GM23248 (cell line): ENCODE data around the gene TCF7L2. TPM values are rescaled to one million over a fixed set of nuclear protein-coding genes. Genes with fewer than 3 reads are reported as not detected.

Experiments
- DNase-seq: peaks from one replicate; pipeline ENCODE4 v3.0.0-alpha.2; 2015
- H2AFZ ChIP-seq: fragments of 200-600 bp; sonication (generic); 2 replicates; pipeline ENCODE4 v1.6.1; 2016; ENCODE audit warnings: antibody characterized with exemption
- H3F3A ChIP-seq: fragments of 200-600 bp; sonication (generic); 2 replicates; pipeline ENCODE4 v1.6.1; 2016; ENCODE audit warnings: mild to moderate bottlenecking, antibody characterized with exemption, mixed run types; ENCODE audit not compliant: insufficient read depth
- H3K27ac ChIP-seq: fragments of 200-600 bp; sonication (generic); 2 replicates; pipeline ENCODE4 v1.5.1; 2016; ENCODE audit warnings: mild to moderate bottlenecking
- H3K27me3 ChIP-seq: fragments of 200-600 bp; sonication (generic); replicated peaks from 2 replicates; pipeline ENCODE4 v1.6.1; 2016; ENCODE audit warnings: mild to moderate bottlenecking; ENCODE audit not compliant: insufficient read depth
- H3K36me3 ChIP-seq: fragments of 200-600 bp; sonication (generic); 2 replicates; pipeline ENCODE4 v1.6.1; 2016; ENCODE audit warnings: low read depth, mild to moderate bottlenecking
- H3K4me1 ChIP-seq: fragments of 200-600 bp; sonication (generic); 2 replicates; pipeline ENCODE4 v1.6.1; 2016; ENCODE audit warnings: mild to moderate bottlenecking; ENCODE audit not compliant: insufficient read depth
- H3K4me2 ChIP-seq: fragments of 200-600 bp; sonication (generic); one replicate; pipeline ENCODE4 v1.6.1; 2016; ENCODE audit warnings: mild to moderate bottlenecking; ENCODE audit not compliant: unreplicated experiment
- H3K4me3 ChIP-seq: fragments of 200-600 bp; sonication (generic); 2 replicates; pipeline ENCODE4 v1.5.1; 2016; ENCODE audit warnings: mild to moderate bottlenecking
- H3K79me2 ChIP-seq: fragments of 200-600 bp; sonication (generic); 2 replicates; pipeline ENCODE4 v1.6.1; 2016; ENCODE audit warnings: mild to moderate bottlenecking; ENCODE audit not compliant: insufficient read depth
- H3K9ac ChIP-seq: fragments of 200-600 bp; sonication (generic); 2 replicates; pipeline ENCODE4 v1.6.1; 2016; ENCODE audit warnings: mild to moderate bottlenecking
- H3K9me2 ChIP-seq: fragments of 200-600 bp; sonication (generic); 2 replicates; pipeline ENCODE4 v1.6.1; 2016; ENCODE audit warnings: mixed run types, mild to moderate bottlenecking, moderate library complexity; ENCODE audit not compliant: insufficient read depth
- H3K9me3 ChIP-seq: fragments of 200-600 bp; sonication (generic); one replicate; pipeline ENCODE4 v1.6.1; 2017; ENCODE audit warnings: low read depth
- H4K20me1 ChIP-seq: fragments of 200-600 bp; sonication (generic); 2 replicates; pipeline ENCODE4 v1.6.0; 2016; ENCODE audit not compliant: insufficient read depth
- EZH2 ChIP-seq: fragments of 200-600 bp; sonication (generic); IDR thresholded peaks from 2 replicates; pipeline ENCODE4 v1.6.1; 2018; ENCODE audit warnings: antibody characterized with exemption, mild to moderate bottlenecking; ENCODE audit not compliant: insufficient read depth, poor library complexity, severe bottlenecking
- EZH2phosphoT487 ChIP-seq: fragments of 200-600 bp; sonication (generic); IDR thresholded peaks from 2 replicates; pipeline ENCODE4 v1.6.1; 2018; ENCODE audit warnings: antibody characterized with exemption, moderate library complexity, mild to moderate bottlenecking, low read depth; ENCODE audit not compliant: insufficient read depth
- WGBS, 2 experiments: methylation state at CpG; one replicate each; pipeline ENCODE4 v1.1.6; 2015 to 2017; ENCODE audit warnings: low lambda C conversion rate in 2 of 2, low coverage in 1 of 2; ENCODE audit errors: missing lambda C conversion rate in 2 of 2; 5-methylcytosine and 5-hydroxymethylcytosine counted together
- in situ Hi-C: fragments of 300-500 bp; cut with MboI; formaldehyde crosslinking; loops from 2 replicates; pipeline ENCODE4 v1.15.0; 2020
- polyA plus RNA-seq: library from polyadenylated mRNA; unstranded; fragments of >200 nt; fragmentation: Nextera tagmentation; extraction: Ambion mirVana; gene quantifications from 2 replicates; pipeline ENCODE4 v1.2.1, GENCODE V29; 2016
- total RNA-seq: library from RNA; depleted of rRNA; stranded (reverse); fragments of >200 nt; shearing (Covaris generic); gene quantifications from 2 replicates; pipeline ENCODE4 v1.2.3, GENCODE V29; 2014

The TCF7L2 gene
- total and polyA plus RNA-seq, 2 experiments from 2014 or later: 6.2 to 19.3 TPM

- Histone ChIP-seq H3K27me3 (no peaks in the 10 kb centered on the region), H3K36me3 (no peaks in the 10 kb centered on the region), H3K4me3 (no peak overlapping the region), H3K4me2 (no peak overlapping the region), H3K79me2 (no peaks in the 10 kb centered on the region), H2AFZ (no peak overlapping the region), H4K20me1 (no peaks in the 10 kb centered on the region), H3K9me3 (no peaks in the 10 kb centered on the region), H3K9me2 (no peaks in the 10 kb centered on the region), H3K9ac (no peak overlapping the region), H3K27ac (no peak overlapping the region), H3F3A (no peaks in the 10 kb centered on the region), H3K4me1 (no peaks in the 10 kb centered on the region; the same call in 1 of the 2 replicates)
- 86 to 87% methylated on average over 4 of the region's 4 CpGs for WGBS, 2 experiments
- no peak for DNase-seq
- TF ChIP-seq EZH2: no peak
- no peak for TF ChIP-seq EZH2phosphoT487
- in situ Hi-C loops: no loop called here
Observed at GRCh38 chr10:113213035-113213434, 263.0 kb downstream of the TCF7L2 start.

GRCh38 chr10:113214331-113214730, 264.3 kb downstream of the TCF7L2 start:
- Histone ChIP-seq H3K4me3 (no peak overlapping the region), H3K79me2 (no peaks in the 10 kb centered on the region), H3K9me2 (no peaks in the 10 kb centered on the region), H3K4me1 (no peaks in the 10 kb centered on the region; the same call in 1 of the 2 replicates), H2AFZ (no peak overlapping the region), H3K27me3 (no peaks in the 10 kb centered on the region), H3K9ac (no peak overlapping the region), H3K4me2 (no peak overlapping the region), H3K36me3 (no peaks in the 10 kb centered on the region), H3K27ac (no peak overlapping the region), H4K20me1 (no peaks in the 10 kb centered on the region), H3F3A (no peaks in the 10 kb centered on the region), H3K9me3 (no peaks in the 10 kb centered on the region)
- no peak for TF ChIP-seq EZH2
- no peak for TF ChIP-seq EZH2phosphoT487
- DNase-seq: no peak
- WGBS, 2 experiments: 77 to 80% methylated on average over 4 of the region's 4 CpGs
- in situ Hi-C loops: no loop called here

- 50 to 51% methylated on average over 3 of the region's 3 CpGs for WGBS, 2 experiments
- in situ Hi-C loops: no loop called here
- H3F3A ChIP-seq: no peaks in the 10 kb centered on the region
- H3K27me3 ChIP-seq: no peaks in the 10 kb centered on the region
- no peaks in the 10 kb centered on the region for H3K9me3 ChIP-seq
- H3K36me3 ChIP-seq: no peaks in the 10 kb centered on the region
- H2AFZ ChIP-seq: 0 out of 2 replicates have a peak overlapping the region, but pooled peaks have one; percentile 33
- no peak overlapping the region for H3K9ac ChIP-seq
- TF ChIP-seq EZH2 (no peak), EZH2phosphoT487 (no peak)
- H3K4me1 ChIP-seq: no peaks in the 10 kb centered on the region; the same call in 1 of the 2 replicates
- no peaks in the 10 kb centered on the region for H4K20me1 ChIP-seq
- no peak overlapping the region for H3K4me2 ChIP-seq
- H3K27ac ChIP-seq: no peak overlapping the region
- no peak overlapping the region for H3K4me3 ChIP-seq
- no peaks in the 10 kb centered on the region for H3K9me2 ChIP-seq
- peak; percentile 21 for DNase-seq
- no peaks in the 10 kb centered on the region for H3K79me2 ChIP-seq
Observed at GRCh38 chr10:113216102-113216501, 266.1 kb downstream of the TCF7L2 start.
